GM12875 (cell line): Measurements from ENCODE around the gene ADAM22.

Source experiments
- H3K4me3 ChIP-seq: one replicate; pipeline ENCODE4 v1.5.1; 2011; ENCODE audit warnings: low read depth, low read length, control low read depth
- CTCF ChIP-seq: IDR thresholded peaks from 2 replicates; pipeline ENCODE4 v1.5.1; 2011; ENCODE audit warnings: low read depth, mild to moderate bottlenecking, control low read depth, inconsistent platforms, low read length, moderate library complexity, borderline replicate concordance; ENCODE audit not compliant: insufficient read depth

ADAM22 gene

GRCh38 chr7:88201305-88201704 is 267.3 kb downstream of the ADAM22 start:
- TF ChIP-seq CTCF, result no peak
- no peak overlapping the region for H3K4me3 ChIP-seq

GRCh38 chr7:88202278-88202677 is 268.2 kb downstream of the ADAM22 start:
- no peak overlapping the region for H3K4me3 ChIP-seq
- no peak for TF ChIP-seq CTCF

GRCh38 chr7:88202799-88203198 is 268.7 kb downstream of the ADAM22 start:
- no peak overlapping the region for H3K4me3 ChIP-seq
- no peak for TF ChIP-seq CTCF

- H3K4me3 ChIP-seq, result no peak overlapping the region
- TF ChIP-seq CTCF, result no peak
These were observed 269.4 kb downstream of the ADAM22 start for GRCh38 chr7:88203401-88203800.

- no peak overlapping the region for H3K4me3 ChIP-seq
- no peak for TF ChIP-seq CTCF
These were observed 270.6 kb downstream of the ADAM22 start for GRCh38 chr7:88204525-88205110.

GRCh38 chr7:88205179-88205578 is 271.1 kb downstream of the ADAM22 start:
- no peak for TF ChIP-seq CTCF
- no peak overlapping the region for H3K4me3 ChIP-seq

GRCh38 chr7:88206254-88206653 is 272.2 kb downstream of the ADAM22 start:
- TF ChIP-seq CTCF, result no peak
- no peak overlapping the region for H3K4me3 ChIP-seq
